ENCODE results near the gene KHDRBS2.

DNA sequence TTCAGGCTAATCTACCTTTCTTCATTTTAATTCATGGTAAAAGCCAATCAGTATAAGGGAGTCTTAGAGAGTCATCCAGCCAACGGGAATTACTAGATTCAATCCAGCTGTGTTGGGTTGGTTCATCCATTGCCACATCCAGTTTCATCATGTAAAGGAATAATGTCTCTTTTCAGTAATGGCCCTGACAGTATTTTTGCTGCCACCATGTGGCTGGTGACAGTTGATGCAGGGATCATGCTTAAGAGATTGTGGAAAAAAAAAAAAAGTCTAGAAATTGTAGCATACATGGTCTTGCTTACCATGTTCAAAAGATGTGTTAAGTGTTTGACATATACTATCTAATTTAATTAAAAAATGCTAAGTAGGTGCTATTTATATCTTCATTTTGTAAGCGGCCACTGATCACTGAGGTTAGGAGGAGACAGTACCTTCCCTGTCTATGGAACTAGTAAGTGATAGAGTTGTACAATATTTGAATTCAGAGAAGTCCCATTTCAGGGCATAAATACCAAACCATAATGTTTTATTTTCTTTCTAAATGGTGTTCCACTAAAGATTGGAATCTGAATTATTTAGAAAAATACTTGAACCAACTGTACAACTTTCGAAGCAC is 135.9 kb downstream of the KHDRBS2 start:
- TF ChIP-seq, protein P1, sequence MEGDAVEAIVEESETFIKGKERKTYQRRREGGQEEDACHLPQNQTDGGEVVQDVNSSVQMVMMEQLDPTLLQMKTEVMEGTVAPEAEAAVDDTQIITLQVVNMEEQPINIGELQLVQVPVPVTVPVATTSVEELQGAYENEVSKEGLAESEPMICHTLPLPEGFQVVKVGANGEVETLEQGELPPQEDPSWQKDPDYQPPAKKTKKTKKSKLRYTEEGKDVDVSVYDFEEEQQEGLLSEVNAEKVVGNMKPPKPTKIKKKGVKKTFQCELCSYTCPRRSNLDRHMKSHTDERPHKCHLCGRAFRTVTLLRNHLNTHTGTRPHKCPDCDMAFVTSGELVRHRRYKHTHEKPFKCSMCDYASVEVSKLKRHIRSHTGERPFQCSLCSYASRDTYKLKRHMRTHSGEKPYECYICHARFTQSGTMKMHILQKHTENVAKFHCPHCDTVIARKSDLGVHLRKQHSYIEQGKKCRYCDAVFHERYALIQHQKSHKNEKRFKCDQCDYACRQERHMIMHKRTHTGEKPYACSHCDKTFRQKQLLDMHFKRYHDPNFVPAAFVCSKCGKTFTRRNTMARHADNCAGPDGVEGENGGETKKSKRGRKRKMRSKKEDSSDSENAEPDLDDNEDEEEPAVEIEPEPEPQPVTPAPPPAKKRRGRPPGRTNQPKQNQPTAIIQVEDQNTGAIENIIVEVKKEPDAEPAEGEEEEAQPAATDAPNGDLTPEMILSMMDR (IDR thresholded peaks at IDR 0.05) = peak; percentile 17 to 69 (median 47)
- TF ChIP-seq POLR2A (IDR thresholded peaks at IDR 0.05) = no peak

All from Peyer's patch (tissue), 4 donors.